ENCODE results near the gene RCOR2. TPM values are rescaled to one million over a fixed set of nuclear protein-coding genes. Genes with fewer than 3 reads are reported as not detected.
"Not testable (repeated sequence)": the region's sequence is repeated elsewhere in the genome, so short reads cannot be mapped to it uniquely, and the experiment has no call there.

RCOR2 gene
- total RNA-seq, result not detected in 2 replicates
- 0.19 TPM for total RNA-seq (2013)
- not detected in 2 replicates for polyA plus RNA-seq
- not detected in 2 replicates for polyA minus RNA-seq

- Mint-ChIP-seq H3K4me3 (peak within 1 kb of the TSS; percentile 85), H3K27ac (peak within 1 kb of the TSS; percentile 65), H3K27me3 (peaks cover 6% of the 10 kb centered on the region), H3K4me1 (peaks cover 23% of the 10 kb centered on the region), H3K9me3 (ENCODE audit: insufficient read depth) (no peaks in the 10 kb centered on the region)
- H3K79me2 ChIP-seq (ENCODE audit: control insufficient read depth, insufficient read depth, low read length), result no peaks in the 10 kb centered on the region
- intact Hi-C loops (cut with micrococcal nuclease), result no loop called here
- TF ChIP-seq EZH2 (IDR thresholded peaks at IDR 0.05; ENCODE audit: borderline replicate concordance, insufficient read depth, low read depth, low read length, poor library complexity, severe bottlenecking), result no peak
- no peak for TF ChIP-seq CTCF (IDR thresholded peaks at IDR 0.05)
- under 1% methylated on average over 76 of the region's 85 CpGs for WGBS (ENCODE audit: insufficient coverage)
- H3K4me1 ChIP-seq (ENCODE audit: control insufficient read depth in 2 of 2, insufficient read depth in 2 of 2, low read length in 2 of 2), result peaks cover 33% of the 10 kb centered on the region in 2 donors
- no peaks in the 10 kb centered on the region for H3K36me3 ChIP-seq (replicated peaks in 1 of 2; ENCODE audit: control extremely low read depth in 1 of 2, control insufficient read depth in 1 of 2, extremely low read depth in 1 of 2, insufficient read depth in 2 of 2, low read length in 1 of 2)
- ATAC-seq (ENCODE audit: low read depth) (peak; percentile 71), DNase-seq (peak; percentile 77)
- H3K4me3 ChIP-seq (ENCODE audit: control extremely low read depth in 1 of 5, extremely low read depth in 1 of 5, insufficient read depth in 1 of 5, low read depth in 2 of 5, low read length in 4 of 5), result peak within 1 kb of the TSS in 4 of 5 experiments; percentile 35 to 58 (median 51)
- H3K9ac ChIP-seq (ENCODE audit: low read length), result peak within 1 kb of the TSS; percentile 59
- peaks cover 0 to 28% (median 9%) of the 10 kb centered on the region in 4 experiments for H3K27me3 ChIP-seq (replicated peaks in 1 of 4; ENCODE audit: control extremely low read depth in 1 of 4, control insufficient read depth in 3 of 4, insufficient read depth in 4 of 4, low read length in 3 of 4)
- peaks cover 10% of the 10 kb centered on the region for H4K20me1 ChIP-seq (ENCODE audit: control insufficient read depth, insufficient read depth, low read length, poor library complexity, severe bottlenecking)
- POLR2A ChIA-PET, result interaction anchor here (0.5 to 0.6 kb wide), 2 partner anchors 18 to 40 kb away, joined by 5 to 8 read pairs; no protein-coding TSS in a partner anchor
- H2AFZ ChIP-seq (ENCODE audit: insufficient read depth, low read depth, low read length, poor library complexity, severe bottlenecking), result peak within 1 kb of the TSS; percentile 49
- CTCF ChIA-PET, result interaction anchor here (2.4 kb wide), 1 partner anchor 80 kb away, joined by 12 read pairs; no protein-coding TSS in a partner anchor
- H3K4me2 ChIP-seq (replicated peaks; ENCODE audit: low read depth, low read length, poor library complexity, severe bottlenecking), result peak within 1 kb of the TSS; percentile 95
- H3K27ac ChIP-seq (ENCODE audit: low read length in 2 of 2), result no peak within 1 kb of the TSS
- peaks cover 0 to 4% (median 0%) of the 10 kb centered on the region in 3 donors for H3K9me3 ChIP-seq (ENCODE audit: control extremely low read depth in 1 of 3, control insufficient read depth in 2 of 3, insufficient read depth in 1 of 3, low read length in 2 of 3)
These were observed at the start of gene RCOR2 for GRCh38 chr11:63916837-63917691. Gene RCOR2, minus strand, starts transcription at chr11:63917164. Its CDS starts 708 bp downstream, at chr11:63916456.

- no peaks in the 10 kb centered on the region for H3K27me3 ChIP-seq (replicated peaks in 1 of 4; ENCODE audit: control extremely low read depth in 1 of 4, control insufficient read depth in 3 of 4, insufficient read depth in 4 of 4, low read length in 3 of 4)
- Mint-ChIP-seq H3K27me3 (peaks cover 8% of the 10 kb centered on the region), H3K4me1 (no peaks in the 10 kb centered on the region), H3K9me3 (ENCODE audit: insufficient read depth) (no peaks in the 10 kb centered on the region), H3K27ac (no peak overlapping the region), H3K4me3 (no peak overlapping the region)
- ChIA-PET POLR2A (interaction anchor here (0.6 kb wide), 1 partner anchor 11 kb away, joined by 3 read pairs; no protein-coding TSS in a partner anchor), CTCF (no interaction called here)
- H3K4me1 ChIP-seq (ENCODE audit: control insufficient read depth in 2 of 2, insufficient read depth in 2 of 2, low read length in 2 of 2), result no peaks in the 10 kb centered on the region
- H3K79me2 ChIP-seq (ENCODE audit: control insufficient read depth, insufficient read depth, low read length), result no peaks in the 10 kb centered on the region
- no peak overlapping the region for H3K4me3 ChIP-seq (ENCODE audit: control extremely low read depth in 1 of 5, extremely low read depth in 1 of 5, insufficient read depth in 1 of 5, low read depth in 2 of 5, low read length in 4 of 5)
- H4K20me1 ChIP-seq (ENCODE audit: control insufficient read depth, insufficient read depth, low read length, poor library complexity, severe bottlenecking), result no peaks in the 10 kb centered on the region
- H3K9ac ChIP-seq (ENCODE audit: low read length), result no peak overlapping the region
- no peak for DNase-seq
- no peak overlapping the region for H3K4me2 ChIP-seq (replicated peaks; ENCODE audit: low read depth, low read length, poor library complexity, severe bottlenecking)
- no peaks in the 10 kb centered on the region for H3K9me3 ChIP-seq (ENCODE audit: control extremely low read depth in 1 of 3, control insufficient read depth in 2 of 3, insufficient read depth in 1 of 3, low read length in 2 of 3)
- intact Hi-C loops (cut with micrococcal nuclease), result no loop called here
- no peak for ATAC-seq (ENCODE audit: low read depth)
- H3K36me3 ChIP-seq (replicated peaks in 1 of 2; ENCODE audit: control extremely low read depth in 1 of 2, control insufficient read depth in 1 of 2, extremely low read depth in 1 of 2, insufficient read depth in 2 of 2, low read length in 1 of 2), result no peaks in the 10 kb centered on the region
- H2AFZ ChIP-seq (ENCODE audit: insufficient read depth, low read depth, low read length, poor library complexity, severe bottlenecking), result no peak overlapping the region
- H3K27ac ChIP-seq (ENCODE audit: low read length in 2 of 2), result no peak overlapping the region
- no CpG with 5 or more reads among the region's 1 CpG for WGBS (ENCODE audit: insufficient coverage)
- no peak for TF ChIP-seq EZH2 (IDR thresholded peaks at IDR 0.05; ENCODE audit: borderline replicate concordance, insufficient read depth, low read depth, low read length, poor library complexity, severe bottlenecking)
These were observed 49.5 kb upstream of the RCOR2 start for GRCh38 chr11:63966444-63966843.

- H3K27me3 ChIP-seq (replicated peaks in 1 of 4; ENCODE audit: control extremely low read depth in 1 of 4, control insufficient read depth in 3 of 4, insufficient read depth in 4 of 4, low read length in 3 of 4); H3K9ac ChIP-seq (ENCODE audit: low read length); H3K9me3 Mint-ChIP-seq (ENCODE audit: insufficient read depth); H3K4me1 Mint-ChIP-seq; H3K9me3 ChIP-seq (ENCODE audit: control extremely low read depth in 1 of 3, control insufficient read depth in 2 of 3, insufficient read depth in 1 of 3, low read length in 2 of 3); H3K4me3 Mint-ChIP-seq; intact Hi-C loops (cut with micrococcal nuclease); DNase-seq; ATAC-seq (ENCODE audit: low read depth); H3K4me3 ChIP-seq (ENCODE audit: control extremely low read depth in 1 of 5, extremely low read depth in 1 of 5, insufficient read depth in 1 of 5, low read depth in 2 of 5, low read length in 4 of 5); H3K4me1 ChIP-seq (ENCODE audit: control insufficient read depth in 2 of 2, insufficient read depth in 2 of 2, low read length in 2 of 2); H3K27ac Mint-ChIP-seq; H3K79me2 ChIP-seq (ENCODE audit: control insufficient read depth, insufficient read depth, low read length); H3K27ac ChIP-seq (ENCODE audit: low read length in 2 of 2); POLR2A ChIA-PET; H3K27me3 Mint-ChIP-seq; H3K36me3 ChIP-seq (replicated peaks in 1 of 2; ENCODE audit: control extremely low read depth in 1 of 2, control insufficient read depth in 1 of 2, extremely low read depth in 1 of 2, insufficient read depth in 2 of 2, low read length in 1 of 2); H4K20me1 ChIP-seq (ENCODE audit: control insufficient read depth, insufficient read depth, low read length, poor library complexity, severe bottlenecking); H2AFZ ChIP-seq (ENCODE audit: insufficient read depth, low read depth, low read length, poor library complexity, severe bottlenecking); H3K4me2 ChIP-seq (replicated peaks; ENCODE audit: low read depth, low read length, poor library complexity, severe bottlenecking): not testable (repeated sequence)
- 100% methylated on average over 2 of the region's 4 CpGs for WGBS (ENCODE audit: insufficient coverage)
- CTCF ChIA-PET, result interaction anchor here (1.5 kb wide), 1 partner anchor 18 kb away, joined by 4 read pairs; no protein-coding TSS in a partner anchor
These were observed 46.9 kb upstream of the RCOR2 start for GRCh38 chr11:63963895-63964294.
